ENCODE measurements around the gene SOX12. TPM values are rescaled to one million over a fixed set of nuclear protein-coding genes. Genes with fewer than 3 reads are reported as not detected.

The SOX12 gene
- total RNA-seq, 1 experiment from 2014 or later, result 40.4 TPM

GRCh38 chr20:325889-326644 is 715 bp downstream of the SOX12 start:
- Histone ChIP-seq H3K79me2 (ENCODE audit: insufficient read depth, low read length) (peaks cover 34% of the 10 kb centered on the region), H4K20me1 (ENCODE audit: insufficient read depth) (no peaks in the 10 kb centered on the region), H3K27ac (ENCODE audit: low read depth, low read length) (peak overlapping the region; percentile 99), H3K27me3 (ENCODE audit: insufficient read depth, low read length) (no peaks in the 10 kb centered on the region), H3K9me3 (ENCODE audit: control insufficient read depth in 1 of 2, insufficient read depth in 1 of 2, low read depth in 1 of 2, low read length in 2 of 2) (no peaks in the 10 kb centered on the region), H3K4me1 (ENCODE audit: control insufficient read depth in 1 of 2, insufficient read depth in 2 of 2, low read length in 2 of 2) (peaks cover 11 to 63% of the 10 kb centered on the region in 2 experiments; a peak in 3 of 4 replicates), H3K9me2 (ENCODE audit: insufficient read depth) (no peaks in the 10 kb centered on the region), H2AFZ (ENCODE audit: low read depth, low read length, poor library complexity, severe bottlenecking) (no peak overlapping the region), H3K9ac (ENCODE audit: low read length) (peak overlapping the region; percentile 81), H3K4me2 (ENCODE audit: low read length) (peak overlapping the region; percentile 90), H3K4me3 (replicated peaks in 1 of 2; ENCODE audit: low read depth in 1 of 2, low read length in 2 of 2) (peak overlapping the region; percentile 81 to 87), H3K36me3 (ENCODE audit: control insufficient read depth in 1 of 2, insufficient read depth in 2 of 2, low read length in 2 of 2) (0 out of 4 replicates have a peak, but pooled peaks cover 0 to 3% of the 10 kb centered on the region in 2 experiments)
- ATAC-seq (no peak), DNase-seq (ENCODE audit: low read depth, low spot score) (no peak)
- CTCF ChIA-PET, result no interaction called here
- TF ChIP-seq POLR2AphosphoS5 (IDR thresholded peaks at IDR 0.05; ENCODE audit: low read depth, low read length) (no peak), SIN3A (IDR thresholded peaks at IDR 0.05; ENCODE audit: low read depth) (no peak), EGR1 (IDR thresholded peaks at IDR 0.05; ENCODE audit: low read depth) (no peak), RAD21 (IDR thresholded peaks at IDR 0.05; ENCODE audit: low read depth) (no peak), CTCF (IDR thresholded peaks at IDR 0.05 in 2 of 3, conservative IDR thresholded peaks at IDR 0.05 in 1 of 3; ENCODE audit: borderline replicate concordance in 1 of 3, insufficient read depth in 1 of 3, low read depth in 2 of 3, low read length in 2 of 3) (no peak), TCF7L2 (IDR thresholded peaks at IDR 0.05; ENCODE audit: borderline replicate concordance, extremely low read depth, insufficient read depth, insufficient read length) (peak; percentile 62), ZNF274 (IDR thresholded peaks at IDR 0.05; ENCODE audit: low read depth, low read length) (no peak), ZFX (IDR thresholded peaks at IDR 0.05) (peak; percentile 65; the same call in 1 of the 2 replicates), MAX (IDR thresholded peaks at IDR 0.05) (no peak), CEBPB (IDR thresholded peaks at IDR 0.05; ENCODE audit: low read depth) (no peak), ELF1 (IDR thresholded peaks at IDR 0.05; ENCODE audit: borderline replicate concordance, low read depth) (no peak)
- TF ChIP-seq, protein P1, sequence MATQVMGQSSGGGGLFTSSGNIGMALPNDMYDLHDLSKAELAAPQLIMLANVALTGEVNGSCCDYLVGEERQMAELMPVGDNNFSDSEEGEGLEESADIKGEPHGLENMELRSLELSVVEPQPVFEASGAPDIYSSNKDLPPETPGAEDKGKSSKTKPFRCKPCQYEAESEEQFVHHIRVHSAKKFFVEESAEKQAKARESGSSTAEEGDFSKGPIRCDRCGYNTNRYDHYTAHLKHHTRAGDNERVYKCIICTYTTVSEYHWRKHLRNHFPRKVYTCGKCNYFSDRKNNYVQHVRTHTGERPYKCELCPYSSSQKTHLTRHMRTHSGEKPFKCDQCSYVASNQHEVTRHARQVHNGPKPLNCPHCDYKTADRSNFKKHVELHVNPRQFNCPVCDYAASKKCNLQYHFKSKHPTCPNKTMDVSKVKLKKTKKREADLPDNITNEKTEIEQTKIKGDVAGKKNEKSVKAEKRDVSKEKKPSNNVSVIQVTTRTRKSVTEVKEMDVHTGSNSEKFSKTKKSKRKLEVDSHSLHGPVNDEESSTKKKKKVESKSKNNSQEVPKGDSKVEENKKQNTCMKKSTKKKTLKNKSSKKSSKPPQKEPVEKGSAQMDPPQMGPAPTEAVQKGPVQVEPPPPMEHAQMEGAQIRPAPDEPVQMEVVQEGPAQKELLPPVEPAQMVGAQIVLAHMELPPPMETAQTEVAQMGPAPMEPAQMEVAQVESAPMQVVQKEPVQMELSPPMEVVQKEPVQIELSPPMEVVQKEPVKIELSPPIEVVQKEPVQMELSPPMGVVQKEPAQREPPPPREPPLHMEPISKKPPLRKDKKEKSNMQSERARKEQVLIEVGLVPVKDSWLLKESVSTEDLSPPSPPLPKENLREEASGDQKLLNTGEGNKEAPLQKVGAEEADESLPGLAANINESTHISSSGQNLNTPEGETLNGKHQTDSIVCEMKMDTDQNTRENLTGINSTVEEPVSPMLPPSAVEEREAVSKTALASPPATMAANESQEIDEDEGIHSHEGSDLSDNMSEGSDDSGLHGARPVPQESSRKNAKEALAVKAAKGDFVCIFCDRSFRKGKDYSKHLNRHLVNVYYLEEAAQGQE (IDR thresholded peaks at IDR 0.05; ENCODE audit: low read depth), result no peak
- BruUV-seq (replicated peaks), result no TSS peak
- RAD21 ChIA-PET (ENCODE audit: low non-redundant PET in 1 of 2, low total read pairs in 2 of 2, uncharacterized antibody in 2 of 2, unreplicated experiment in 2 of 2), result no interaction called here
- POLR2A ChIA-PET, result interaction anchor here (0.9 to 3.0 kb wide), 4 partner anchors 22 to 48 kb away, joined by 3 to 12 read pairs (median 4); partner anchors contain the start of gene ZCCHC3
- intact Hi-C loops (cut with micrococcal nuclease), result loop anchor here (2.0 kb wide), 1 partner anchor 59 kb away; no protein-coding TSS in a partner anchor

Measured in HCT116 (cell line).